HPDE6-E6E7 (cell line): ENCODE results near the gene XYLT1.

ENCODE experiments used
- DNase-seq: peaks from one replicate; pipeline ENCODE4 v3.0.0; 2011; ENCODE audit warnings: missing footprints; ENCODE audit errors: extremely low spot score

The XYLT1 gene

GRCh38 chr16:17403156-17403809 lies 67.5 kb downstream of the XYLT1 start:
- no peak for DNase-seq

GRCh38 chr16:17397499-17397891 lies 73.3 kb downstream of the XYLT1 start:
- DNase-seq, result no peak

GRCh38 chr16:17396762-17397498 lies 73.8 kb downstream of the XYLT1 start:
- DNase-seq, result no peak

- no peak for DNase-seq
Measured at GRCh38 chr16:17395849-17396480, 74.8 kb downstream of the XYLT1 start.

- DNase-seq, result no peak
Measured at GRCh38 chr16:17392857-17393692, 77.7 kb downstream of the XYLT1 start.

GRCh38 chr16:17392127-17392856 lies 78.5 kb downstream of the XYLT1 start:
- no peak for DNase-seq

- DNase-seq, result no peak
Measured at GRCh38 chr16:17391715-17392114, 79.0 kb downstream of the XYLT1 start.

- DNase-seq, result no peak
Measured at GRCh38 chr16:17389384-17389783, 81.4 kb downstream of the XYLT1 start.

- DNase-seq, result no peak
Measured at GRCh38 chr16:17387256-17387655, 83.5 kb downstream of the XYLT1 start.

- no peak for DNase-seq
Measured at GRCh38 chr16:17386229-17386628, 84.5 kb downstream of the XYLT1 start.

- no peak for DNase-seq
Measured at GRCh38 chr16:17384471-17384870, 86.3 kb downstream of the XYLT1 start.

- DNase-seq, result no peak
Measured at GRCh38 chr16:17382949-17383863, 87.6 kb downstream of the XYLT1 start.

GRCh38 chr16:17382514-17382913 lies 88.2 kb downstream of the XYLT1 start:
- no peak for DNase-seq

GRCh38 chr16:17381784-17382183 lies 89.0 kb downstream of the XYLT1 start:
- DNase-seq, result no peak

- DNase-seq, result no peak
Measured at GRCh38 chr16:17380613-17381012, 90.1 kb downstream of the XYLT1 start.

GRCh38 chr16:17379121-17379571 lies 91.6 kb downstream of the XYLT1 start:
- DNase-seq, result no peak

GRCh38 chr16:17377360-17378324 lies 93.1 kb downstream of the XYLT1 start:
- no peak for DNase-seq

GRCh38 chr16:17375461-17376304 lies 95.1 kb downstream of the XYLT1 start:
- no peak for DNase-seq
